H1 (cell line): ENCODE measurements around the gene ACTN4. TPM values are rescaled to one million over a fixed set of nuclear protein-coding genes. Genes with fewer than 3 reads are reported as not detected.

Experiments
- CTCF ChIA-PET: fragments of 300-600 bp; sonication (Branson Sonifier 250); formaldehyde crosslinking; loops from one replicate; lab custom pipeline; 2021; ENCODE audit not compliant: partially characterized antibody; lab: Charles Lee
- POLR2A ChIA-PET: fragments of 300-600 bp; sonication (Branson Sonifier 250); formaldehyde crosslinking; loops from one replicate; lab custom pipeline; 2021; ENCODE audit warnings: inconsistent platforms; ENCODE audit not compliant: partially characterized antibody; lab: Charles Lee
- DNase-seq, 2 experiments: peaks; one replicate each; pipeline versions ENCODE4 v3.0.0 to v3.0.0-alpha.2; 2010 to 2022; ENCODE audit warnings: low spot score in 2 of 2, low read depth in 1 of 2, mixed read lengths in 1 of 2
- FAIRE-seq: peaks from 2 replicates; lab custom pipeline; 2011; peaks lifted over from hg19 to GRCh38; lab: Jason Lieb, UNC
- H2AFZ ChIP-seq: 2 replicates; pipeline ENCODE4 v1.8.1; 2012; ENCODE audit warnings: low read length, inconsistent platforms
- H2AK5ac ChIP-seq: 2 replicates; pipeline ENCODE4 v1.6.1; 2013; ENCODE audit warnings: low read depth, low read length
- H2BK120ac ChIP-seq: replicated peaks from 2 replicates; pipeline ENCODE3; 2013; ENCODE audit warnings: low read depth, low read length, inconsistent platforms
- H2BK12ac ChIP-seq: 2 replicates; pipeline ENCODE4 v1.6.1; 2013; ENCODE audit warnings: low read depth, low read length
- H2BK15ac ChIP-seq: 2 replicates; pipeline ENCODE4 v1.6.1; 2013; ENCODE audit warnings: low read length
- H2BK20ac ChIP-seq: 2 replicates; pipeline ENCODE4 v1.6.1; 2013; ENCODE audit warnings: low read length
- H2BK5ac ChIP-seq: 2 replicates; pipeline ENCODE4 v1.6.1; 2013; ENCODE audit warnings: low read depth, low read length
- H3K14ac ChIP-seq: 2 replicates; pipeline ENCODE4 v1.6.1; 2013; ENCODE audit warnings: inconsistent platforms; ENCODE audit not compliant: insufficient read length
- H3K18ac ChIP-seq: 2 replicates; pipeline ENCODE4 v1.6.1; 2013; ENCODE audit warnings: low read length; ENCODE audit errors: extremely low read depth
- H3K23ac ChIP-seq: 2 replicates; pipeline ENCODE4 v1.6.1; 2013; ENCODE audit warnings: inconsistent platforms; ENCODE audit not compliant: insufficient read length
- H3K23me2 ChIP-seq: 2 replicates; pipeline ENCODE4 v1.6.1; 2013; ENCODE audit warnings: low read depth, low read length
- H3K27ac ChIP-seq: 2 replicates; pipeline ENCODE4 v1.6.1; 2011; ENCODE audit warnings: low read depth, low read length, inconsistent platforms
- H3K27me3 ChIP-seq, 4 experiments: replicated peaks in 1 of 4; 1 replicate in 1 of 4; 2 replicates in 3 of 4; pipeline versions ENCODE4 v1.6.1 to v1.8.1; 2011 to 2013; ENCODE audit warnings: low read length in 3 of 4, mild to moderate bottlenecking in 3 of 4, inconsistent platforms in 2 of 4, mixed read lengths in 2 of 4, moderate library complexity in 1 of 4; ENCODE audit not compliant: control insufficient read depth in 3 of 4, insufficient read depth in 3 of 4; ENCODE audit errors: extremely low read depth in 1 of 4
- H3K36me3 ChIP-seq, 4 experiments: 2 replicates each; pipeline versions ENCODE4 v1.6.1 to v1.8.1; 2011 to 2013; ENCODE audit warnings: mild to moderate bottlenecking in 4 of 4, low read length in 3 of 4, moderate library complexity in 2 of 4, control low read depth in 1 of 4, inconsistent platforms in 1 of 4; ENCODE audit not compliant: insufficient read depth in 4 of 4, control insufficient read depth in 2 of 4
- H3K4ac ChIP-seq: replicated peaks from 2 replicates; pipeline ENCODE3; 2013; ENCODE audit warnings: low read length, low read depth, mixed read lengths, inconsistent platforms; ENCODE audit not compliant: insufficient read length
- H3K4me1 ChIP-seq, 4 experiments: replicated peaks in 1 of 4; 1 replicate in 1 of 4; 2 replicates in 3 of 4; pipeline versions ENCODE4 v1.6.1 to v1.8.1; 2011 to 2013; ENCODE audit warnings: low read length in 3 of 4, inconsistent platforms in 2 of 4, mixed read lengths in 1 of 4; ENCODE audit not compliant: insufficient read depth in 4 of 4, control insufficient read depth in 3 of 4
- H3K4me2 ChIP-seq, 2 experiments: 2 replicates each; pipeline versions ENCODE4 v1.6.1 to v1.8.1; 2011 to 2013; ENCODE audit warnings: low read depth in 2 of 2, low read length in 2 of 2, control low read depth in 1 of 2, inconsistent platforms in 1 of 2, mild to moderate bottlenecking in 1 of 2; ENCODE audit not compliant: insufficient read depth in 1 of 2
- H3K4me3 ChIP-seq, 4 experiments: fragments of 200-600, 300-600 bp in 1 of 4; sonication (generic), shearing (Covaris generic), sonication (Bioruptor Twin) in 1 of 4; 2 replicates each; pipeline versions ENCODE4 v1.5.1 to v1.8.1; 2011 to 2016; ENCODE audit warnings: low read length in 4 of 4, low read depth in 3 of 4, control low read depth in 2 of 4, inconsistent platforms in 2 of 4, mild to moderate bottlenecking in 2 of 4, mixed read lengths in 1 of 4, moderate library complexity in 1 of 4; ENCODE audit not compliant: insufficient read depth in 2 of 4; ENCODE audit errors: extremely low read depth in 1 of 4
- H3K56ac ChIP-seq: replicated peaks from 2 replicates; pipeline ENCODE3; 2013; ENCODE audit warnings: low read depth, mild to moderate bottlenecking, mixed read lengths, low read length, inconsistent platforms; ENCODE audit not compliant: insufficient read length
- H3K79me1 ChIP-seq: 2 replicates; pipeline ENCODE4 v1.6.1; 2013; ENCODE audit warnings: low read depth, low read length, control low read depth
- H3K79me2 ChIP-seq, 2 experiments: 2 replicates each; pipeline versions ENCODE4 v1.6.1 to v1.8.1; 2012 to 2013; ENCODE audit warnings: low read length in 2 of 2, mild to moderate bottlenecking in 2 of 2, inconsistent platforms in 1 of 2; ENCODE audit not compliant: insufficient read depth in 2 of 2, control insufficient read depth in 1 of 2
- H3K9ac ChIP-seq, 4 experiments: replicated peaks in 1 of 4; 1 replicate in 1 of 4; 2 replicates in 3 of 4; pipeline versions ENCODE4 v1.6.1 to v1.8.1; 2011 to 2013; ENCODE audit warnings: low read depth in 3 of 4, low read length in 3 of 4, control low read depth in 2 of 4, mild to moderate bottlenecking in 2 of 4, moderate library complexity in 2 of 4, inconsistent platforms in 1 of 4; ENCODE audit errors: extremely low read depth in 1 of 4
- H3K9me3 ChIP-seq, 2 experiments: 2 replicates each; pipeline versions ENCODE4 v1.6.1 to v1.8.1; 2012 to 2013; ENCODE audit warnings: mild to moderate bottlenecking in 2 of 2, moderate library complexity in 2 of 2, control low read depth in 1 of 2, inconsistent platforms in 1 of 2, low read depth in 1 of 2, low read length in 1 of 2, mixed read lengths in 1 of 2; ENCODE audit not compliant: insufficient read depth in 2 of 2
- H4K20me1 ChIP-seq, 2 experiments: replicated peaks in 1 of 2; 2 replicates each; pipeline versions ENCODE3 to v1.8.1; 2011 to 2013; ENCODE audit warnings: inconsistent platforms in 2 of 2, low read length in 2 of 2, mild to moderate bottlenecking in 1 of 2; ENCODE audit not compliant: insufficient read depth in 2 of 2, control insufficient read depth in 1 of 2
- H4K5ac ChIP-seq: 2 replicates; pipeline ENCODE4 v1.6.1; 2013; ENCODE audit warnings: low read length, low read depth, mixed read lengths, inconsistent platforms; ENCODE audit not compliant: insufficient read length
- H4K8ac ChIP-seq: 2 replicates; pipeline ENCODE4 v1.8.0; 2013; ENCODE audit warnings: mild to moderate bottlenecking, moderate library complexity, low read length, inconsistent platforms; ENCODE audit not compliant: insufficient read depth; ENCODE audit errors: extremely low read depth
- H4K91ac ChIP-seq: replicated peaks from 2 replicates; pipeline ENCODE3; 2013; ENCODE audit warnings: low read length, mixed read lengths, inconsistent platforms; ENCODE audit not compliant: insufficient read length
- KDM1A ChIP-seq: fragments of 200-600, 300-600 bp; sonication (generic); IDR thresholded peaks from 2 replicates; pipeline ENCODE4 v1.7.1; 2016; ENCODE audit warnings: mild to moderate bottlenecking, low read length, borderline replicate concordance
- KDM4A ChIP-seq: IDR thresholded peaks from one replicate; pipeline ENCODE4 v1.7.1; 2012; ENCODE audit warnings: low read depth, mild to moderate bottlenecking, moderate library complexity, low read length, inconsistent platforms; ENCODE audit not compliant: severe bottlenecking
- PHF8 ChIP-seq: fragments of 200-600 bp; sonication (generic); conservative IDR thresholded peaks from 2 replicates; pipeline ENCODE4 v1.7.1; 2012; ENCODE audit warnings: low read depth, mild to moderate bottlenecking, inconsistent platforms, low read length, moderate library complexity
- RNF2 ChIP-seq: fragments of 200-900, 300-1000 bp; sonication (generic); IDR thresholded peaks from 2 replicates; pipeline ENCODE4 v1.7.1; 2016; ENCODE audit warnings: borderline replicate concordance, low read depth, mild to moderate bottlenecking, antibody characterized with exemption, low read length; ENCODE audit not compliant: poor library complexity, severe bottlenecking; ENCODE audit errors: missing control alignments
- SAP30 ChIP-seq: fragments of 300-600 bp; sonication (generic); IDR thresholded peaks from 2 replicates; pipeline ENCODE4 v1.7.1; 2012; ENCODE audit warnings: low read length, moderate library complexity, mild to moderate bottlenecking, inconsistent platforms; ENCODE audit not compliant: insufficient read depth, insufficient replicate concordance
- WGBS, 2 experiments: shearing (Covaris generic) in 1 of 2; methylation state at CpG; one replicate each; pipeline versions ENCODE4 v1.1.6 to v1.1.7; 2013 to 2015; ENCODE audit warnings: low lambda C conversion rate in 2 of 2, mixed read lengths in 2 of 2, inconsistent platforms in 1 of 2, low coverage in 1 of 2, missing lambda C conversion rate in 1 of 2; ENCODE audit not compliant: insufficient replicate concordance in 2 of 2, insufficient coverage in 1 of 2, insufficient read length in 1 of 2; ENCODE audit errors: extremely low coverage in 1 of 2, missing lambda C conversion rate in 1 of 2; 5-methylcytosine and 5-hydroxymethylcytosine counted together
- polyA plus RNA-seq, 7 experiments: library from polyadenylated mRNA; depleted of rRNA in 3 of 7; stranded (reverse) in 5 of 7; unstranded in 2 of 7; fragments of >200 nt in 5 of 7; fragments of 200-250 nt in 2 of 7; gene quantifications; 1 replicate in 5 of 7; 2 replicates in 1 of 7; 4 replicates in 1 of 7; pipeline versions ENCODE4 v1.2.1 to v1.2.3, GENCODE V29; 2011 to 2013; ENCODE audit warnings: missing spikeins in 2 of 7, mixed read lengths in 2 of 7
- total RNA-seq: library from RNA; stranded (reverse); fragmentation: NEBNext Ultra II Directional; extraction: Animal tissue kit (Norgen Biotek cat#: 25700); gene quantifications from 2 replicates; pipeline ENCODE4 v1.2.1, GENCODE V29; 2021

ACTN4 gene
- total and polyA plus RNA-seq, 2 of the 8 experiments (the other 6 are each of a cell fraction or from before 2014, with no cell fraction given): 211 to 520 TPM

- no peak overlapping the region for H2AFZ ChIP-seq
- WGBS, 2 experiments: 82% methylated on average over 4 of the region's 4 CpGs; no CpG with 5 or more reads in 1 of the 2 experiments
- no peak overlapping the region for H3K9ac ChIP-seq
- H2AK5ac ChIP-seq: no peak overlapping the region
- no peak overlapping the region for H3K23ac ChIP-seq
- H4K20me1 ChIP-seq: peaks cover 6 to 12% of the 10 kb centered on the region in 2 experiments
- H3K36me3 ChIP-seq: peaks cover 5 to 19% (median 7%) of the 10 kb centered on the region in 4 experiments; a peak in 5 of 8 replicates
- H3K79me2 ChIP-seq: no peaks in the 10 kb centered on the region
- H3K56ac ChIP-seq: no peak overlapping the region
- no peak overlapping the region for H3K14ac ChIP-seq
- H3K23me2 ChIP-seq: peaks cover 10% of the 10 kb centered on the region; the same call in 1 of the 2 replicates
- H3K27ac ChIP-seq: no peak overlapping the region
- H2BK12ac ChIP-seq: no peak overlapping the region
- no peak for TF ChIP-seq SAP30
- no peak for TF ChIP-seq RNF2
- TF ChIP-seq KDM4A: no peak
- TF ChIP-seq PHF8: no peak
- TF ChIP-seq KDM1A: no peak
- TF ChIP-seq, all 59 proteins: peak for 0
- Histone ChIP-seq H3K4me1 (peaks cover 0 to 15% (median 10%) of the 10 kb centered on the region in 4 experiments; a peak in 6 of 7 replicates), H4K5ac (no peak overlapping the region), H3K4me3 (no peak overlapping the region), H4K91ac (no peak overlapping the region), H2BK20ac (no peak overlapping the region), H3K18ac (no peak overlapping the region), H3K9me3 (peaks cover 0 to 3% of the 10 kb centered on the region in 2 experiments; a peak in 1 of 4 replicates), H3K4me2 (peak overlapping the region in 1 of 2 experiments; percentile 60; a peak in 1 of 4 replicates), H3K27me3 (peaks cover 4 to 16% (median 13%) of the 10 kb centered on the region in 4 experiments), H2BK5ac (no peak overlapping the region), H2BK120ac (no peak overlapping the region), H3K4ac (no peak overlapping the region), H4K8ac (no peak overlapping the region; the same call in 1 of the 2 replicates), H3K79me1 (peaks cover 2% of the 10 kb centered on the region), H2BK15ac (no peak overlapping the region)
- FAIRE-seq (no peak), DNase-seq (no peak)
- ChIA-PET POLR2A (interaction anchor here (0.6 to 3.0 kb wide), 14 partner anchors 9 to 254 kb away, joined by 3 to 11 read pairs (median 4); partner anchors contain the start of gene ACTN4), CTCF (interaction anchor here (0.5 to 1.5 kb wide), 3 partner anchors 10 to 509 kb away, joined by 3 to 6 read pairs (median 3); no protein-coding TSS in a partner anchor)
Measured at GRCh38 chr19:38734176-38734425, 86.7 kb downstream of the ACTN4 start.
